ENCODE results near the gene MINDY1. TPM values are rescaled to one million over a fixed set of nuclear protein-coding genes. Genes with fewer than 3 reads are reported as not detected.

MINDY1 gene
- total and polyA plus RNA-seq, 7 experiments from 2014 or later, result 12.8 to 53.4 (median 29.9) TPM

- no peaks in the 10 kb centered on the region for H3K27me3 ChIP-seq (ENCODE audit: control insufficient read depth in 2 of 2, insufficient read depth in 2 of 2, low read length in 2 of 2)
- Mint-ChIP-seq H3K36me3 (peaks cover 3 to 19% (median 8%) of the 10 kb centered on the region in 5 donors), H3K4me3 (no peak overlapping the region), H3K27me3 (no peaks in the 10 kb centered on the region), H3K9me3 (no peaks in the 10 kb centered on the region), H3K4me1 (peaks cover 22 to 51% (median 35%) of the 10 kb centered on the region in 7 donors), H3K27ac (peak overlapping the region in 6 of 9 donors; percentile 6 to 76 (median 48))
- peaks cover 5 to 17% of the 10 kb centered on the region in 2 donors for H3K4me1 ChIP-seq (ENCODE audit: control insufficient read depth in 2 of 2, insufficient read depth in 2 of 2, low read length in 2 of 2)
- POLR2A ChIA-PET, result interaction anchor here (0.6 to 12.0 kb wide), 7 partner anchors 12 to 121 kb away, joined by 3 to 253 read pairs (median 4); partner anchors contain the start of genes CDC42SE1 and MLLT11
- no peaks in the 10 kb centered on the region for H3K36me3 ChIP-seq (ENCODE audit: control insufficient read depth in 2 of 3, insufficient read depth in 3 of 3, low read length in 3 of 3)
- peak in 1 of 9 donors; percentile 10 for DNase-seq
- H3K4me3 ChIP-seq (ENCODE audit: low read length), result no peak overlapping the region
- H3K27ac ChIP-seq (ENCODE audit: low read depth, low read length), result no peak overlapping the region
- CTCF ChIA-PET, result interaction anchor here (0.6 to 2.9 kb wide), 6 partner anchors 10 to 73 kb away, joined by 3 to 17 read pairs (median 4); partner anchors contain the start of gene CDC42SE1
- intact Hi-C loops (cut with micrococcal nuclease), result no loop called here
- H3K9me3 ChIP-seq (ENCODE audit: control insufficient read depth in 2 of 3, low read length in 3 of 3), result no peaks in the 10 kb centered on the region
- no peak for ATAC-seq
These were observed 36.5 kb upstream of the MINDY1 start for GRCh38 chr1:151043163-151043562.

GRCh38 chr1:151039521-151039920, 32.8 kb upstream of the MINDY1 start:
- Mint-ChIP-seq H3K27me3 (no peaks in the 10 kb centered on the region), H3K9me3 (no peaks in the 10 kb centered on the region), H3K36me3 (peaks cover 9 to 29% (median 21%) of the 10 kb centered on the region in 5 donors), H3K4me1 (peaks cover 15 to 49% (median 24%) of the 10 kb centered on the region in 7 donors), H3K4me3 (no peak overlapping the region), H3K27ac (peak overlapping the region in 1 of 9 donors; percentile 34)
- intact Hi-C loops (cut with micrococcal nuclease), result no loop called here
- Histone ChIP-seq H3K9me3 (ENCODE audit: control insufficient read depth in 2 of 3, low read length in 3 of 3) (no peaks in the 10 kb centered on the region), H3K4me1 (ENCODE audit: control insufficient read depth in 2 of 2, insufficient read depth in 2 of 2, low read length in 2 of 2) (peaks cover 0 to 3% of the 10 kb centered on the region in 2 donors), H3K27me3 (ENCODE audit: control insufficient read depth in 2 of 2, insufficient read depth in 2 of 2, low read length in 2 of 2) (no peaks in the 10 kb centered on the region), H3K4me3 (ENCODE audit: low read length) (no peak overlapping the region), H3K27ac (ENCODE audit: low read depth, low read length) (no peak overlapping the region), H3K36me3 (ENCODE audit: control insufficient read depth in 2 of 3, insufficient read depth in 3 of 3, low read length in 3 of 3) (peaks cover 0 to 9% (median 2%) of the 10 kb centered on the region in 3 experiments)
- ChIA-PET CTCF (no interaction called here), POLR2A (interaction anchor here (0.6 to 2.7 kb wide), 3 partner anchors 9 to 15 kb away, joined by 3 to 9 read pairs (median 6); partner anchors contain the start of gene C1orf56)
- ATAC-seq, result no peak
- no peak for DNase-seq

GRCh38 chr1:151037032-151037431, 30.3 kb upstream of the MINDY1 start:
- Histone ChIP-seq H3K9me3 (ENCODE audit: control insufficient read depth in 2 of 3, low read length in 3 of 3) (no peaks in the 10 kb centered on the region), H3K27ac (ENCODE audit: low read depth, low read length) (no peak overlapping the region), H3K36me3 (ENCODE audit: control insufficient read depth in 2 of 3, insufficient read depth in 3 of 3, low read length in 3 of 3) (peaks cover 0 to 23% (median 8%) of the 10 kb centered on the region in 3 experiments), H3K27me3 (ENCODE audit: control insufficient read depth in 2 of 2, insufficient read depth in 2 of 2, low read length in 2 of 2) (no peaks in the 10 kb centered on the region), H3K4me3 (ENCODE audit: low read length) (no peak overlapping the region), H3K4me1 (ENCODE audit: control insufficient read depth in 2 of 2, insufficient read depth in 2 of 2, low read length in 2 of 2) (no peaks in the 10 kb centered on the region)
- Mint-ChIP-seq H3K27ac (peak overlapping the region in 8 of 9 donors; percentile 34 to 82 (median 64)), H3K4me3 (no peak overlapping the region), H3K4me1 (peaks cover 5 to 33% (median 17%) of the 10 kb centered on the region in 7 donors), H3K36me3 (peaks cover 15 to 34% (median 20%) of the 10 kb centered on the region in 5 donors), H3K9me3 (no peaks in the 10 kb centered on the region), H3K27me3 (no peaks in the 10 kb centered on the region)
- DNase-seq (no peak), ATAC-seq (no peak)
- intact Hi-C loops (cut with micrococcal nuclease), result no loop called here
- POLR2A ChIA-PET, result interaction anchor here (1.1 to 3.1 kb wide), 5 partner anchors 10 to 21 kb away, joined by 3 to 7 read pairs (median 4); partner anchors contain the start of gene C1orf56
- CTCF ChIA-PET, result interaction anchor here (0.5 to 1.3 kb wide), 4 partner anchors 13 to 63 kb away, joined by 3 to 5 read pairs (median 4); partner anchors contain the start of gene MLLT11

- Histone ChIP-seq H3K27ac (ENCODE audit: low read depth, low read length) (no peak within 1 kb of the TSS), H3K4me1 (ENCODE audit: control insufficient read depth in 2 of 2, insufficient read depth in 2 of 2, low read length in 2 of 2) (no peaks in the 10 kb centered on the region), H3K27me3 (ENCODE audit: control insufficient read depth in 2 of 2, insufficient read depth in 2 of 2, low read length in 2 of 2) (no peaks in the 10 kb centered on the region), H3K4me3 (ENCODE audit: low read length) (no peak within 1 kb of the TSS), H3K36me3 (ENCODE audit: control insufficient read depth in 2 of 3, insufficient read depth in 3 of 3, low read length in 3 of 3) (peaks cover 0 to 28% (median 8%) of the 10 kb centered on the region in 3 experiments), H3K9me3 (ENCODE audit: control insufficient read depth in 2 of 3, low read length in 3 of 3) (no peaks in the 10 kb centered on the region)
- no peak within 1 kb of the TSS for H3K4me3 Mint-ChIP-seq
- no peak for ATAC-seq
- H3K27ac Mint-ChIP-seq, result peak within 1 kb of the TSS; percentile 47 to 82 (median 68)
- POLR2A ChIA-PET, result interaction anchor here (1.1 to 3.1 kb wide), 4 partner anchors 11 to 22 kb away, joined by 3 to 7 read pairs (median 5); partner anchors contain the start of gene C1orf56
- H3K27me3 Mint-ChIP-seq, result no peaks in the 10 kb centered on the region
- H3K36me3 Mint-ChIP-seq, result peaks cover 15 to 36% (median 22%) of the 10 kb centered on the region in 5 donors
- no peak for DNase-seq
- H3K9me3 Mint-ChIP-seq, result no peaks in the 10 kb centered on the region
- CTCF ChIA-PET, result interaction anchor here (1.0 kb wide), 2 partner anchors 20 to 23 kb away, joined by 3 to 4 read pairs; partner anchors contain the start of gene CDC42SE1
- intact Hi-C loops (cut with micrococcal nuclease), result no loop called here
- H3K4me1 Mint-ChIP-seq, result peaks cover 5 to 33% (median 19%) of the 10 kb centered on the region in 7 donors
These were observed 29.7 kb upstream of the MINDY1 start, which contains the start of gene BNIPL for GRCh38 chr1:151036356-151036755. Gene BNIPL, plus strand, starts transcription at chr1:151036586. Its CDS starts 140 bp downstream, at chr1:151036726.

GRCh38 chr1:151035167-151035566, 28.5 kb upstream of the MINDY1 start:
- H3K4me3 ChIP-seq (ENCODE audit: low read length), result no peak overlapping the region
- no peak overlapping the region for H3K27ac ChIP-seq (ENCODE audit: low read depth, low read length)
- POLR2A ChIA-PET, result interaction anchor here (1.2 to 1.5 kb wide), 2 partner anchors 14 to 20 kb away, joined by 4 read pairs; no protein-coding TSS in a partner anchor
- CTCF ChIA-PET, result interaction anchor here (0.6 kb wide), 1 partner anchor 9 kb away, joined by 3 read pairs; no protein-coding TSS in a partner anchor
- DNase-seq, result no peak
- H3K36me3 ChIP-seq (ENCODE audit: control insufficient read depth in 2 of 3, insufficient read depth in 3 of 3, low read length in 3 of 3), result peaks cover 0 to 39% (median 8%) of the 10 kb centered on the region in 3 experiments
- intact Hi-C loops (cut with micrococcal nuclease), result no loop called here
- Mint-ChIP-seq H3K4me3 (no peak overlapping the region), H3K4me1 (peaks cover 5 to 37% (median 16%) of the 10 kb centered on the region in 7 donors), H3K9me3 (no peaks in the 10 kb centered on the region), H3K36me3 (peaks cover 16 to 42% (median 27%) of the 10 kb centered on the region in 5 donors), H3K27ac (peak overlapping the region in 7 of 9 donors; percentile 35 to 75 (median 64)), H3K27me3 (no peaks in the 10 kb centered on the region)
- no peaks in the 10 kb centered on the region for H3K27me3 ChIP-seq (ENCODE audit: control insufficient read depth in 2 of 2, insufficient read depth in 2 of 2, low read length in 2 of 2)
- ATAC-seq, result no peak
- H3K4me1 ChIP-seq (ENCODE audit: control insufficient read depth in 2 of 2, insufficient read depth in 2 of 2, low read length in 2 of 2), result no peaks in the 10 kb centered on the region
- H3K9me3 ChIP-seq (ENCODE audit: control insufficient read depth in 2 of 3, low read length in 3 of 3), result no peaks in the 10 kb centered on the region

- Mint-ChIP-seq H3K27ac (peak overlapping the region in 1 of 9 donors; percentile 33), H3K4me1 (peaks cover 5 to 31% (median 12%) of the 10 kb centered on the region in 7 donors), H3K27me3 (no peaks in the 10 kb centered on the region), H3K4me3 (no peak overlapping the region), H3K36me3 (peaks cover 17 to 50% (median 32%) of the 10 kb centered on the region in 5 donors), H3K9me3 (no peaks in the 10 kb centered on the region)
- Histone ChIP-seq H3K4me1 (ENCODE audit: control insufficient read depth in 2 of 2, insufficient read depth in 2 of 2, low read length in 2 of 2) (no peaks in the 10 kb centered on the region), H3K36me3 (ENCODE audit: control insufficient read depth in 2 of 3, insufficient read depth in 3 of 3, low read length in 3 of 3) (peaks cover 0 to 65% (median 11%) of the 10 kb centered on the region in 3 experiments), H3K9me3 (ENCODE audit: control insufficient read depth in 2 of 3, low read length in 3 of 3) (no peaks in the 10 kb centered on the region), H3K4me3 (ENCODE audit: low read length) (no peak overlapping the region), H3K27ac (ENCODE audit: low read depth, low read length) (no peak overlapping the region), H3K27me3 (ENCODE audit: control insufficient read depth in 2 of 2, insufficient read depth in 2 of 2, low read length in 2 of 2) (no peaks in the 10 kb centered on the region)
- intact Hi-C loops (cut with micrococcal nuclease), result no loop called here
- ATAC-seq (no peak), DNase-seq (no peak)
- CTCF ChIA-PET, result interaction anchor here (0.6 to 2.8 kb wide), 4 partner anchors 11 to 125 kb away, joined by 3 to 6 read pairs (median 4); partner anchors contain the start of gene TNFAIP8L2
- POLR2A ChIA-PET, result interaction anchor here (1.1 to 2.1 kb wide), 3 partner anchors 15 to 25 kb away, joined by 4 to 11 read pairs (median 6); partner anchors contain the start of gene C1orf56
These were observed 25.5 kb upstream of the MINDY1 start for GRCh38 chr1:151032164-151032563.

All from naive thymus-derived CD4-positive, alpha-beta T cell (primary cell).